ENCODE data around the gene CFAP74.
A peak's percentile ranks its signal among the peaks of the same experiment; 100 is the strongest.

CFAP74 gene

GRCh38 chr1:1964811-1965210, 38.8 kb downstream of the CFAP74 start:
- no peak for DNase-seq (ENCODE audit: low spot score)
- Histone ChIP-seq H3K14ac (ENCODE audit: low read length) (no peak overlapping the region), H3K4me2 (ENCODE audit: insufficient read depth, low read length, poor library complexity, severe bottlenecking) (no peak overlapping the region), H3K9me3 (replicated peaks in 1 of 2; ENCODE audit: control insufficient read depth in 2 of 2, insufficient read depth in 1 of 2, low read depth in 1 of 2, low read length in 2 of 2) (no peaks in the 10 kb centered on the region), H3K18ac (ENCODE audit: low read length) (peak overlapping the region; percentile 70), H4K8ac (ENCODE audit: low read depth, low read length) (no peak overlapping the region), H3K27me3 (ENCODE audit: control insufficient read depth in 3 of 3, insufficient read depth in 3 of 3, low read depth in 1 of 3, low read length in 3 of 3) (peaks cover 0 to 26% (median 0%) of the 10 kb centered on the region in 3 experiments), H2AFZ (ENCODE audit: low read length) (no peak overlapping the region), H3K23ac (ENCODE audit: low read depth, low read length, poor library complexity) (peak overlapping the region; percentile 20), H3K4ac (ENCODE audit: low read length) (no peak overlapping the region), H2BK5ac (ENCODE audit: low read length) (no peak overlapping the region), H3K27ac (replicated peaks; ENCODE audit: low read length) (no peak overlapping the region), H2BK12ac (ENCODE audit: low read length) (no peak overlapping the region), H3K4me3 (ENCODE audit: low read length in 2 of 2) (no peak overlapping the region), H3K9ac (ENCODE audit: low read depth, low read length, poor library complexity) (no peak overlapping the region), H2AK5ac (ENCODE audit: low read depth, low read length) (peak overlapping the region; percentile 68), H3K4me1 (ENCODE audit: control insufficient read depth in 2 of 2, insufficient read depth in 1 of 2, low read depth in 1 of 2, low read length in 2 of 2) (peaks cover 0 to 4% of the 10 kb centered on the region in 2 donors), H3K36me3 (replicated peaks in 1 of 2; ENCODE audit: control insufficient read depth in 2 of 2, insufficient read depth in 2 of 2, low read length in 2 of 2) (no peaks in the 10 kb centered on the region), H4K91ac (ENCODE audit: low read depth, low read length, poor library complexity) (no peak overlapping the region), H2BK120ac (ENCODE audit: low read depth, low read length) (no peak overlapping the region), H3K79me1 (ENCODE audit: low read depth, low read length) (peaks cover 3% of the 10 kb centered on the region), H2BK15ac (ENCODE audit: low read length) (no peak overlapping the region)
- WGBS, 2 donors (ENCODE audit: extremely low coverage in 2 of 2, insufficient read length in 2 of 2, insufficient replicate concordance in 1 of 2), result no CpG with 5 or more reads among the region's 25 CpGs

DNA sequence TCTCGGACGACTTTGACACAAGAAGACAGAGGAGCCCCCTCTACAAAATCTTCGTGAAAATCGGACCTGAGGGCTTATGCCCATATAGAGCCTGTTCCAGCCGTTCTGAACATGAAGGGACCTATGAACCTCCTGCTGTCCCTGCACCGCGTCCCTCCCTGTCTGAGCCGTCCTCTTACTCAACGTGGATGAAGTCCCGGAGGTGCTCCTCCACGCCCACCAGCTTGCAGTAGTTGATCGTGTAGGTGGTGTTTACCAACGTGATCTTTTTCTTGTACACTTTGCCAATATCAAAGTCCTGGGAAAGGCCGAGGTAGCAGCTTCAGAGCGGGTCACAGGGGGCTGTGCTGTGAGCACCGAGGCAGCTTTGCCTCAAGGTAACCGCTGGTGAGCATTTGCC, 40.0 kb downstream of the CFAP74 start:
- Histone ChIP-seq H3K27me3 (ENCODE audit: control insufficient read depth in 3 of 3, insufficient read depth in 3 of 3, low read depth in 1 of 3, low read length in 3 of 3) (peaks cover 0 to 26% (median 0%) of the 10 kb centered on the region in 3 experiments), H2BK120ac (ENCODE audit: low read depth, low read length) (no peak overlapping the region), H3K4me2 (ENCODE audit: insufficient read depth, low read length, poor library complexity, severe bottlenecking) (no peak overlapping the region), H3K36me3 (replicated peaks in 1 of 2; ENCODE audit: control insufficient read depth in 2 of 2, insufficient read depth in 2 of 2, low read length in 2 of 2) (no peaks in the 10 kb centered on the region), H4K91ac (ENCODE audit: low read depth, low read length, poor library complexity) (no peak overlapping the region), H3K23ac (ENCODE audit: low read depth, low read length, poor library complexity) (peak overlapping the region; percentile 73), H3K4me1 (ENCODE audit: control insufficient read depth in 2 of 2, insufficient read depth in 1 of 2, low read depth in 1 of 2, low read length in 2 of 2) (peaks cover 0 to 7% of the 10 kb centered on the region in 2 donors), H4K8ac (ENCODE audit: low read depth, low read length) (no peak overlapping the region), H3K4ac (ENCODE audit: low read length) (peak overlapping the region; percentile 31), H3K79me1 (ENCODE audit: low read depth, low read length) (peaks cover 3% of the 10 kb centered on the region), H3K18ac (ENCODE audit: low read length) (no peak overlapping the region), H3K9ac (ENCODE audit: low read depth, low read length, poor library complexity) (no peak overlapping the region), H3K9me3 (replicated peaks in 1 of 2; ENCODE audit: control insufficient read depth in 2 of 2, insufficient read depth in 1 of 2, low read depth in 1 of 2, low read length in 2 of 2) (no peaks in the 10 kb centered on the region), H2BK5ac (ENCODE audit: low read length) (no peak overlapping the region), H2AK5ac (ENCODE audit: low read depth, low read length) (no peak overlapping the region), H3K27ac (replicated peaks; ENCODE audit: low read length) (no peak overlapping the region), H2BK12ac (ENCODE audit: low read length) (no peak overlapping the region), H2BK15ac (ENCODE audit: low read length) (peak overlapping the region; percentile 25), H2AFZ (ENCODE audit: low read length) (no peak overlapping the region), H3K4me3 (ENCODE audit: low read length in 2 of 2) (no peak overlapping the region), H3K14ac (ENCODE audit: low read length) (no peak overlapping the region)
- no peak for DNase-seq (ENCODE audit: low spot score)
- WGBS, 2 donors (ENCODE audit: extremely low coverage in 2 of 2, insufficient read length in 2 of 2, insufficient replicate concordance in 1 of 2), result no CpG with 5 or more reads among the region's 17 CpGs

- Histone ChIP-seq H3K4me2 (ENCODE audit: insufficient read depth, low read length, poor library complexity, severe bottlenecking) (no peak overlapping the region), H3K9me3 (replicated peaks in 1 of 2; ENCODE audit: control insufficient read depth in 2 of 2, insufficient read depth in 1 of 2, low read depth in 1 of 2, low read length in 2 of 2) (no peaks in the 10 kb centered on the region), H3K23ac (ENCODE audit: low read depth, low read length, poor library complexity) (no peak overlapping the region), H3K27me3 (ENCODE audit: control insufficient read depth in 3 of 3, insufficient read depth in 3 of 3, low read depth in 1 of 3, low read length in 3 of 3) (peaks cover 0 to 28% (median 0%) of the 10 kb centered on the region in 3 experiments), H4K91ac (ENCODE audit: low read depth, low read length, poor library complexity) (no peak overlapping the region), H3K36me3 (replicated peaks in 1 of 2; ENCODE audit: control insufficient read depth in 2 of 2, insufficient read depth in 2 of 2, low read length in 2 of 2) (no peaks in the 10 kb centered on the region), H3K79me1 (ENCODE audit: low read depth, low read length) (peaks cover 3% of the 10 kb centered on the region), H3K14ac (ENCODE audit: low read length) (no peak overlapping the region), H2BK12ac (ENCODE audit: low read length) (no peak overlapping the region), H2AK5ac (ENCODE audit: low read depth, low read length) (no peak overlapping the region), H3K18ac (ENCODE audit: low read length) (no peak overlapping the region), H2BK5ac (ENCODE audit: low read length) (no peak overlapping the region), H2BK120ac (ENCODE audit: low read depth, low read length) (no peak overlapping the region), H4K8ac (ENCODE audit: low read depth, low read length) (no peak overlapping the region), H2BK15ac (ENCODE audit: low read length) (no peak overlapping the region), H3K9ac (ENCODE audit: low read depth, low read length, poor library complexity) (no peak overlapping the region), H2AFZ (ENCODE audit: low read length) (no peak overlapping the region), H3K4me3 (ENCODE audit: low read length in 2 of 2) (no peak overlapping the region), H3K4me1 (ENCODE audit: control insufficient read depth in 2 of 2, insufficient read depth in 1 of 2, low read depth in 1 of 2, low read length in 2 of 2) (peaks cover 0 to 7% of the 10 kb centered on the region in 2 donors), H3K4ac (ENCODE audit: low read length) (no peak overlapping the region), H3K27ac (replicated peaks; ENCODE audit: low read length) (no peak overlapping the region)
- DNase-seq (ENCODE audit: low spot score), result no peak
- WGBS, 2 donors (ENCODE audit: extremely low coverage in 2 of 2, insufficient read length in 2 of 2, insufficient replicate concordance in 1 of 2), result no CpG with 5 or more reads among the region's 2 CpGs
These were observed 40.8 kb downstream of the CFAP74 start for GRCh38 chr1:1962752-1963151.

DNA sequence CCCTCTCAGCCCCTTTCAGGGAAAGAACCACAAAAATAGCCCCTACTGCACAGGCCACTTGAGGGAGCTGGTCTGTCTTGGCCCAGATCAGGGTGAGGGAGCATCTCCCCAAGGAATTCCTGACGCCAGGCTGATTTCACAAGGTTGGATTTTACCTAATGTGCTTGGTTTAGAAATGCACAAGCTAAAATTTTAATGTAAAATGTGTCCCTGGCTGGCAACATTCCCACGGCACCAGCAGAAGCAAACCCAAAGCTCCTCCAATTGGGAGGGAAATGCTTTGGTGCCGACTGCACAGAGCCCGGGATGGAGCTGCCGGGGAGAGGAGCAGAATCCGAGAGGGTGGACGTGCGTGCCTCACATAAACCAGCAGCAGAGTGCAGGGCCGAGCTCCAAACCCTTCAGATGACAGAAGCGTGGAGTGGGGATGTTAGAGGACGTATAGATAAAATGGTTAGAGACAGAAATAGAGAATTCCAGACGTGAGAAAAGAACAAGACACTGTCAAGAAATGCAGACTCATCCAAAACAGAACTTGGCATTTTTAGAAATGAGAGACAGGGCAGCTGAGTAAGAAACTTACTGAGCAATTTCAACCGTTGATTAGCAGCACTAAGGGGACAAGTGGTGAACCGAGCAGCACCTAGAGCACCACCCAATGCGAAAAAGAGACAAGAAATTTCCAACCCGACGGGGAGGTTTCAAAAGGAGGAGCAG, 42.9 kb downstream of the CFAP74 start:
- no peak for DNase-seq (ENCODE audit: low spot score)
- Histone ChIP-seq H4K91ac (ENCODE audit: low read depth, low read length, poor library complexity) (no peak overlapping the region), H2BK12ac (ENCODE audit: low read length) (no peak overlapping the region), H2AK5ac (ENCODE audit: low read depth, low read length) (no peak overlapping the region), H2BK15ac (ENCODE audit: low read length) (no peak overlapping the region), H3K36me3 (replicated peaks in 1 of 2; ENCODE audit: control insufficient read depth in 2 of 2, insufficient read depth in 2 of 2, low read length in 2 of 2) (no peaks in the 10 kb centered on the region), H3K27me3 (ENCODE audit: control insufficient read depth in 3 of 3, insufficient read depth in 3 of 3, low read depth in 1 of 3, low read length in 3 of 3) (peaks cover 0 to 29% (median 0%) of the 10 kb centered on the region in 3 experiments), H4K8ac (ENCODE audit: low read depth, low read length) (no peak overlapping the region), H2BK5ac (ENCODE audit: low read length) (no peak overlapping the region), H3K79me1 (ENCODE audit: low read depth, low read length) (peaks cover 3% of the 10 kb centered on the region), H3K4me1 (ENCODE audit: control insufficient read depth in 2 of 2, insufficient read depth in 1 of 2, low read depth in 1 of 2, low read length in 2 of 2) (peaks cover 0 to 7% of the 10 kb centered on the region in 2 donors), H2AFZ (ENCODE audit: low read length) (peak overlapping the region; percentile 1), H3K14ac (ENCODE audit: low read length) (no peak overlapping the region), H3K27ac (replicated peaks; ENCODE audit: low read length) (no peak overlapping the region), H3K9me3 (replicated peaks in 1 of 2; ENCODE audit: control insufficient read depth in 2 of 2, insufficient read depth in 1 of 2, low read depth in 1 of 2, low read length in 2 of 2) (no peaks in the 10 kb centered on the region), H3K4me2 (ENCODE audit: insufficient read depth, low read length, poor library complexity, severe bottlenecking) (no peak overlapping the region), H3K9ac (ENCODE audit: low read depth, low read length, poor library complexity) (no peak overlapping the region), H3K4ac (ENCODE audit: low read length) (no peak overlapping the region), H2BK120ac (ENCODE audit: low read depth, low read length) (no peak overlapping the region), H3K4me3 (ENCODE audit: low read length in 2 of 2) (no peak overlapping the region), H3K18ac (ENCODE audit: low read length) (no peak overlapping the region), H3K23ac (ENCODE audit: low read depth, low read length, poor library complexity) (no peak overlapping the region)
- no CpG with 5 or more reads among the region's 17 CpGs for WGBS, 2 donors (ENCODE audit: extremely low coverage in 2 of 2, insufficient read length in 2 of 2, insufficient replicate concordance in 1 of 2)

Measured in neuronal stem cell (in vitro differentiated cells).